Left lung (tissue), 10 donors: ENCODE measurements around the gene INTS1. TPM values are rescaled to one million over a fixed set of nuclear protein-coding genes. Genes with fewer than 3 reads are reported as not detected.

Source experiments
- ATAC-seq: fragments of 200-7000 bp; cut with Tn5 transposase; one replicate; pipeline ENCODE4 v1.9.1; 2020; ENCODE audit warnings: moderate library complexity
- DNase-seq, 4 donors: peaks; one replicate each; pipeline ENCODE4 v3.0.0-alpha.2; 2013 to 2020
- H3K27ac ChIP-seq, 2 donors: fragments of 200-600 bp; sonication (generic) in 1 of 2; one replicate each; pipeline versions ENCODE4 v1.5.0 to v1.8.0; 2020 to 2021
- H3K27me3 ChIP-seq, 2 donors: fragments of 200-600 bp; sonication (generic) in 1 of 2; one replicate each; pipeline versions ENCODE4 v1.5.0 to v1.8.0; 2020 to 2021
- H3K36me3 ChIP-seq, 2 donors: fragments of 200-600 bp; sonication (generic) in 1 of 2; one replicate each; pipeline versions ENCODE4 v1.5.0 to v1.8.0; 2020 to 2021
- H3K4me1 ChIP-seq, 2 donors: fragments of 200-600 bp; one replicate each; pipeline ENCODE4 v1.8.0; 2021
- H3K4me3 ChIP-seq, 2 donors: fragments of 200-600 bp; sonication (generic) in 1 of 2; one replicate each; pipeline versions ENCODE4 v1.5.0 to v1.8.0; 2020 to 2021; ENCODE audit warnings: mild to moderate bottlenecking in 1 of 2
- H3K9me3 ChIP-seq, 2 donors: fragments of 200-600 bp; sonication (generic) in 1 of 2; one replicate each; pipeline versions ENCODE4 v1.5.0 to v1.8.0; 2020 to 2021
- CTCF ChIP-seq, 2 donors: fragments of 200-600 bp; sonication (generic) in 1 of 2; IDR thresholded peaks; one replicate each; pipeline versions ENCODE4 v1.5.0 to v1.8.0; 2021; ENCODE audit warnings: antibody characterized with exemption in 2 of 2
- intact Hi-C, 2 donors: fragments of 100-400 bp; cut with DNase I; formaldehyde crosslinking; loops; one replicate each; pipeline versions ENCODE4 v1.11.2 to v1.14.2; 2022
- polyA plus RNA-seq, 6 donors: library from polyadenylated mRNA; unstranded; fragments of 120-200 nt; gene quantifications; one replicate each; pipeline ENCODE4 v1.2.1, GENCODE V29; 2013; ENCODE audit not compliant: insufficient read length in 6 of 6
- total RNA-seq, 2 donors: library from RNA; stranded (reverse); fragmentation: NEBNext Ultra II Directional; extraction: Animal tissue kit (Norgen Biotek cat#: 25700); gene quantifications; one replicate each; pipeline ENCODE4 v1.2.1, GENCODE V29; 2021
- donor health status: DM: no; HTN: yes; CAD: no.
- donor health status: DM: no; HTN: no; CAD: no.

The INTS1 gene
- total and polyA plus RNA-seq, 8 donors, result 51.3 to 80.9 (median 61.6) TPM

- ATAC-seq (peak; percentile 14), DNase-seq (no peak)
- peaks cover 0 to 50% of the 10 kb centered on the region in 2 donors for H3K27me3 ChIP-seq
- H3K9me3 ChIP-seq, result no peaks in the 10 kb centered on the region
- intact Hi-C loops, result no loop called here
- peaks cover 0 to 7% of the 10 kb centered on the region in 2 donors for H3K36me3 ChIP-seq
- TF ChIP-seq CTCF (IDR thresholded peaks at IDR 0.05), result no peak
- H3K4me3 ChIP-seq, result no peak overlapping the region
- H3K27ac ChIP-seq, result no peak overlapping the region
- H3K4me1 ChIP-seq, result peaks cover 0 to 8% of the 10 kb centered on the region in 2 donors
Observed at GRCh38 chr7:1431634-1432380, 72.4 kb downstream of the INTS1 start.

DNA sequence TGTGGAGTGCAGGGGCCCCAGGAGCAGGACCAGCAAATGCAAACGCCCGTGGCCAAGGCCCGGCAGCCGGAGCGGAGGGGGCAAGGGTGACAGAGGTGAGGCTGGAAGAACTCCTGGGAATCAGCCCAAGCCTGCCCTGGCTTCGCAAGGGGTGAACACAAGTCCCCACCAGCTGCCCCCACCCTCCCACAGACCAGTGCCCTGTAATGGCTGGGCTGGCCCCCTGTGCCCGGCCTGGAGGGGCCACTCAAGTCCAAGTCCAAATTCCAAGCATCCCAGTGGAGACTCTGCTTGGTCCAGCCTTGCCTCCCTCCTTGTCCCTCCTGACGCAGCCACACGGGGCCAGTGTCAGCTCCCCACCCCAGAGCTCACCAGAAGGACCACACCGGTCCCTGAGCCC is 73.0 kb downstream of the INTS1 start:
- DNase-seq (no peak), ATAC-seq (no peak)
- Histone ChIP-seq H3K27ac (no peak overlapping the region), H3K4me3 (no peak overlapping the region), H3K9me3 (no peaks in the 10 kb centered on the region), H3K27me3 (peaks cover 0 to 55% of the 10 kb centered on the region in 2 donors), H3K4me1 (peaks cover 0 to 8% of the 10 kb centered on the region in 2 donors), H3K36me3 (peaks cover 0 to 1% of the 10 kb centered on the region in 2 donors)
- no peak for TF ChIP-seq CTCF (IDR thresholded peaks at IDR 0.05)
- intact Hi-C loops, result no loop called here

DNA sequence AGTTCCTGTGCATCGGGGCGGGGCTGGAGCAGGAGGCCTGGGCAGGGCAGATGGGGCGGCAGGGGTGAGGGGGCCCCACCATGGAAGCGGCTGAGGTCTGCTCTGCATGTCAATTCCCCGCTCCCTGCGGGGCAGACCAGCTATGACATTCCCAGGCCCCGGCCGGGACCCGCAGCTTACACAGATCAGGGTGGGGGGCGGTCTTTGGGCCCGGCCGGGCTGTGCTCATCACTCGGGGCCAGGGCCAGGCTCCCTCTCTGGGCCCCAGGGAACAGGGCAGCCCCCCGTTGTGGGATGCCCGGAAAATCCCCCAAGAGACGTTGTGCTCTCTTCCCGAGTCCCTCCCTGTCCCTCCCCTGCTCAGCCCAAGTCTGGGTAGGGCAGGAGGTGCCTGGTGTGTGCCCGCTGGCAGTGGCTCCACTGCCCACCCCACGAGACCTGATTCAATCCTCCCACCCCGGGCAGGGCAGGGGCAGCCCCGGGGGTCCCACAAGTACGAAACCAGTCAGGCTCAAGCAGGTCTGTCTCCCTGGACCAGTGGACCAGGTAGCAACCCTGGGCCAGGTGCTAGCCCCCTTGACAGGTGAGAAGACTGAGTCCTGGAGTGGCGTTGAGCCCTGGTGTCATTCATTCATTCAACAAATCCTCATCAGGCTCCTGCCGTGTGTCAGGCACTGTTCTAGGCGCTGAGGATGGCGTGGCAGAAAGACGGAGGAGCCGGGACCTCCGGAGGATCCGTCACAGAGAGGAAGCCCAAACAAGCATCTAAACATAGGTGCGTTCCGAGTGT is 73.9 kb downstream of the INTS1 start:
- Histone ChIP-seq H3K4me3 (no peak overlapping the region), H3K9me3 (no peaks in the 10 kb centered on the region), H3K36me3 (no peaks in the 10 kb centered on the region), H3K27ac (no peak overlapping the region), H3K4me1 (peaks cover 0 to 8% of the 10 kb centered on the region in 2 donors), H3K27me3 (peaks cover 0 to 64% of the 10 kb centered on the region in 2 donors)
- no peak for TF ChIP-seq CTCF (IDR thresholded peaks at IDR 0.05)
- ATAC-seq (no peak), DNase-seq (no peak)
- intact Hi-C loops, result no loop called here

- H3K27me3 ChIP-seq, result peaks cover 0 to 69% of the 10 kb centered on the region in 2 donors
- H3K36me3 ChIP-seq, result no peaks in the 10 kb centered on the region
- intact Hi-C loops, result no loop called here
- TF ChIP-seq CTCF (IDR thresholded peaks at IDR 0.05), result no peak
- no peaks in the 10 kb centered on the region for H3K9me3 ChIP-seq
- no peak overlapping the region for H3K27ac ChIP-seq
- H3K4me3 ChIP-seq, result no peak overlapping the region
- no peak for ATAC-seq
- H3K4me1 ChIP-seq, result peaks cover 0 to 8% of the 10 kb centered on the region in 2 donors
- DNase-seq, result no peak
Observed at GRCh38 chr7:1428941-1429501, 75.2 kb downstream of the INTS1 start.
